K562 treated with DMSO at 1 percent for 4 hours (cell line): ENCODE results near the gene DNA2. TPM values are rescaled to one million over a fixed set of nuclear protein-coding genes. Genes with fewer than 3 reads are reported as not detected.

ENCODE experiments used
- total RNA-seq: library from RNA; unstranded; fragments of 300-600 nt; gene quantifications from 2 replicates; pipeline ENCODE4 v1.2.3, GENCODE V29; 2022; ENCODE audit not compliant: insufficient read depth

Gene DNA2, protein sequence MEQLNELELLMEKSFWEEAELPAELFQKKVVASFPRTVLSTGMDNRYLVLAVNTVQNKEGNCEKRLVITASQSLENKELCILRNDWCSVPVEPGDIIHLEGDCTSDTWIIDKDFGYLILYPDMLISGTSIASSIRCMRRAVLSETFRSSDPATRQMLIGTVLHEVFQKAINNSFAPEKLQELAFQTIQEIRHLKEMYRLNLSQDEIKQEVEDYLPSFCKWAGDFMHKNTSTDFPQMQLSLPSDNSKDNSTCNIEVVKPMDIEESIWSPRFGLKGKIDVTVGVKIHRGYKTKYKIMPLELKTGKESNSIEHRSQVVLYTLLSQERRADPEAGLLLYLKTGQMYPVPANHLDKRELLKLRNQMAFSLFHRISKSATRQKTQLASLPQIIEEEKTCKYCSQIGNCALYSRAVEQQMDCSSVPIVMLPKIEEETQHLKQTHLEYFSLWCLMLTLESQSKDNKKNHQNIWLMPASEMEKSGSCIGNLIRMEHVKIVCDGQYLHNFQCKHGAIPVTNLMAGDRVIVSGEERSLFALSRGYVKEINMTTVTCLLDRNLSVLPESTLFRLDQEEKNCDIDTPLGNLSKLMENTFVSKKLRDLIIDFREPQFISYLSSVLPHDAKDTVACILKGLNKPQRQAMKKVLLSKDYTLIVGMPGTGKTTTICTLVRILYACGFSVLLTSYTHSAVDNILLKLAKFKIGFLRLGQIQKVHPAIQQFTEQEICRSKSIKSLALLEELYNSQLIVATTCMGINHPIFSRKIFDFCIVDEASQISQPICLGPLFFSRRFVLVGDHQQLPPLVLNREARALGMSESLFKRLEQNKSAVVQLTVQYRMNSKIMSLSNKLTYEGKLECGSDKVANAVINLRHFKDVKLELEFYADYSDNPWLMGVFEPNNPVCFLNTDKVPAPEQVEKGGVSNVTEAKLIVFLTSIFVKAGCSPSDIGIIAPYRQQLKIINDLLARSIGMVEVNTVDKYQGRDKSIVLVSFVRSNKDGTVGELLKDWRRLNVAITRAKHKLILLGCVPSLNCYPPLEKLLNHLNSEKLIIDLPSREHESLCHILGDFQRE
- 12.7 and 14.6 TPM in 2 replicates for total RNA-seq

GRCh38 chr10:68471586-68472408 lies at the start of gene DNA2:
TSS of gene DNA2 (minus strand) at chr10:68471973. CDS start at chr10:68471864, 109 bp downstream.

DNA sequence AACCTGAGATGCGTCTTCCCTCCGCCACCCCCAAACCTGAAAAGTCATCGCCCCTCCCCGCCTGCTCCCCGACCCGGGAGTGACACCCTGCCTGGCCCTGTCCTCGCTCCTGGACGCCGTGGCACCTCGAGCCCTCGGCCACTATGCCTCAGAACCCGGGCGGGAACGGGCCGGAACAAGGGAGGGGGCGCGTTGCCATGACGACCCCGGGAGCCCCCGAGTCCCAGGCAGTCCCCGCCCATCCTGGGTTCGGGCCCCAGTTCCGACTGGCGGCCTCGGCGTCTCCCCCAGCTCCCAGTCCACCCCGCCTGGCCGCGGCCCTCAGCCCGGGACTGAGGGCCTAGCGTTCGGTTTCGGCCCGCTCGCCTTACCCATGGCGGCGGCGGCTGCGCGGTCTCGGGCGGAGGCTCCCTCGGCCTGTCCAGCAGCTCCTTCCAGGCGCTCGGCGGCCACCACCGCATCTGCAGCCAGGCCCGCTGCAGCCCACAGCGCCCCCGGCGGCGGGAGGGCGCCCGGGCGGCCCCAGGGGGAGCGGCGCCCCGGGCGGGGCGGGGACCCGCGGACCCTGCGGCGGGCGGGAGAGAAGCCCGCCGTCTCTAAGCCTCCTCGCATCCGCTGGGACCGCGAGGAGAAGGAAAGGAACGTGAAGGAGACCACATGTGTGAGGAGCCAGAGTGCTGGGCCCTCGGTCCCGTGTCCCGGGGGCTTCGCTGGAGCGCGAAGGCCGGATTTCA lies 64.8 kb downstream of the DNA2 start, which contains the start of gene RUFY2:
TSS of gene RUFY2 (minus strand) at position 463 of the 734 bp plus-strand sequence. CDS start at position 375, 88 bp downstream.

Other genes starting within 250 kb of the DNA2 start
- gene ATOH7, start 239.9 kb downstream of the DNA2 start, total RNA-seq, result not detected in 2 replicates
- 186 and 188 TPM in 2 replicates for gene HNRNPH3, start 139.9 kb downstream of the DNA2 start, total RNA-seq
- 0.69 and 1.6 TPM in 2 replicates for gene PBLD, start 139.0 kb downstream of the DNA2 start, total RNA-seq
- gene RUFY2, start 64.7 kb downstream of the DNA2 start, total RNA-seq, result 3.3 and 3.8 TPM in 2 replicates
- gene SLC25A16, start 55.5 kb upstream of the DNA2 start, total RNA-seq, result 3.2 and 5.6 TPM in 2 replicates
- 2.8 and 3.7 TPM in 2 replicates for gene TET1, start 88.4 kb upstream of the DNA2 start, total RNA-seq
- gene CCAR1, start 249.3 kb upstream of the DNA2 start, total RNA-seq, result 43.1 and 51.7 TPM in 2 replicates